Stimulated activated CD8-positive, alpha-beta memory T cell treated with anti-CD3 and anti-CD28 coated beads, Interleukin-7, amount 100 ng/mL, for 24 hours (primary cell): Measurements from ENCODE around the gene SPNS3.

Source experiments
- DNase-seq: peaks from one replicate; pipeline ENCODE4 v3.0.0-alpha.2; 2020; ENCODE audit warnings: low read depth

SPNS3 gene

GRCh38 chr17:4530799-4531730 is 97.3 kb downstream of the SPNS3 start:
- no peak for DNase-seq

DNA sequence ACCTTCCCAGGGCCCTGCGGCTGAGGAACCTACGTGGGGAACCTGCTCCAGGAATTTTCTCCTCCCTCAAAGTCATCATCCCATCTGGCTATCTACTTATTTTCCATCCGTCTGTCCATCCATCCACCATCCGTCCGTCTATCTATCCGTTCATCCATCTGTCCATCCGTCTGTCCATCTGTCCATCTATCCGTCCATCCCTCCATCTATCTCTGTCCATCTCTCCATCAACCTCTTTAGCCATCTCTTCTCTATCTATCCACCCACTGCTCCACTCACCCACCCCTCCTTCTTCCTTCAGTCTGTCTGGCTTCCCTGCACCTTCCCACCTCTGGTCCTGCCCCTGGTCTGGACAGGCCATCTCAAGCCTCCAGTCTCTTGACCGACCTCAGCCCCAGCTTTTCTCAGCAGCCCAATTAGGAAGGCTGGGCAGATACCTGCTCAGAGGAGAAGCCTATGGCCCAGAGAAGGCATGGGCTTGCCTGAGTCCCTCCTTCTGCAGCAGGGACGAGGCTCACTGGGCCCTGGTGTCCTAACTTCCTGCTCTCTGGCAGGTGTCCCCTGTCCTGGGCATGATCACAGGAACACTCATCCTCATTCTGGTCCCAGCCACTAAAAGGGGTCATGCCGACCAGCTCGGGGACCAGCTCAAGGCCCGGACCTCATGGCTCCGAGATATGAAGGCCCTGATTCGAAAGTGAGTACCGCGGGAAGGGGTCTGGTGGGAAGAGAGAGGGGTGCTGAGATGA is 98.4 kb downstream of the SPNS3 start:
- DNase-seq, result no peak

- no peak for DNase-seq
Measured at GRCh38 chr17:4532860-4533522, 99.3 kb downstream of the SPNS3 start.

DNA sequence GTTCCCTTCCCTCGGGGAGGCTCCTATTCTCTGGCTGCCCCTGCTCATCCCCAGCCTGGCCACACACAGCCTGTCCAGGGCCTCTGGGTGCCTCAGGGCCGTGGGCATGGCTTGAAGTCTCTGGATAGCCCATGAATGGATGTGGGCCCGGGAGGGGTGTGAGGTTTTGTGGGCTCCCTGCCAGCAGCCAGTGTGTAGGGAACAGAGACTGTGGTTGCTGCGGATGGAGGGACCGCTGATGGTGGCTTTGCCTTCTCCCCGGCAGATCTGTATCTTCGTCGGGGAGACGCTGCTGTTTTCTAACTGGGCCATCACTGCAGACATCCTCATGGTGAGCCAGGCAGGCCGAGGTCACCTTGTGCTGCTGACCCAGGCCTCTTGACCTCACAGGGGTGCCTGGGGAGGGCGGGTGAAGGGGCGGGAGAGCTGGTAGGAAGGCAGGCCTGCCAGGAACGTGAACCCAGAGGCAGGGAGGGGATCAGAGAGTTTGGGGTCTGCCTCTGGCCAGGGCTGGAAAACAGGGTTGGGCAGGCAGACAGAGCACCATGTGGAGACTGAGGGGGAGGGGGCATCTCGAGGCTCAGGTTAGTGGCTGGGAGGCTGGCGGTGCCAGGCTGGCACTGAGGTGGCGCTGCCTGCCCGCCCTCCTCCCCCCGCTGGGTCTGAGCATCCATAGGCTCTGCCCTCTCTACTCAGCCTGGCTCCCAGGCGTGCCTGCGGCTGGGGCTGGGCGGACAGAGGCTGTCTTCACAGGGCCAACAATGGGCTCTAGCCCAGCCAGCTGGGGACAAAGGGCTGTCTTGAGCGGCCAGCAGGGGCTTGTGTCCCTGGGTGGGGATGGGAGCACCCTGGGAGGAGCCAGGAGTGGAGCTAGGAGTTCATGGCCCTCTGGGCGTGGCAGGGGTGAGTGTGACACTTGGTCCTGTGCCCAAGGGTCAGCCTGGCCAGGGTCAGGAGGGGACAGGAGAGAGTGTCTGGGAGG is 100.1 kb downstream of the SPNS3 start:
- DNase-seq, result no peak

GRCh38 chr17:4534515-4534914 is 100.8 kb downstream of the SPNS3 start:
- no peak for DNase-seq

GRCh38 chr17:4534928-4535666 is 101.4 kb downstream of the SPNS3 start:
- no peak for DNase-seq

DNA sequence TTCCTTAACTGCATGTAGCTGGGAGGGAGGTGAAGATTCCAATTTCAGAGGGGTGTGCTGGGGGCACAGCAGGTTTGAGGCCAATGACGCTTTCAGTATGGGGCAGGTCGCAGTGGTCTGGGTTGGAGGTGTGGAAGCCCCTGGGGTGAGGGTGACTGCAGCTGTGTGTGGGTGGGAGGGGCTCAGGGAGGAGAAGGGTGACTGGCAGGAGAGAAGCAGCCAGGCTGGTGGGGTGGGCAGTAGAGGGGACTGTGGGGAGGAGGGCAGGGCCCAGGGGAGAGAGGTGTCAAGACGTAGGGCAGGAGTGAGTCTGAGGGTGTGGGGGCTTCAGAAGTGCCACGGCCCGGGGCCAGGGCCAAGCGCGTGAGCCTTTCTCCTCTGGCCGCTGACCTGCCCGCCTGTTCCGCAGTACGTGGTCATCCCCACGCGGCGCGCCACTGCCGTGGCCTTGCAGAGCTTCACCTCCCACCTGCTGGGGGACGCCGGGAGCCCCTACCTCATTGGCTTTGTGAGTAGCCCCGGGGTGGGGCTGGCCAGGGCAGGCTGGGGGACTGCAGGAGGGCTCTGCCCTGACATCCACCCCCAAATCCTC is 102.0 kb downstream of the SPNS3 start:
- DNase-seq, result no peak

- DNase-seq, result no peak
Measured at GRCh38 chr17:4536259-4536741, 102.6 kb downstream of the SPNS3 start.

GRCh38 chr17:4536742-4537411 is 103.1 kb downstream of the SPNS3 start:
- DNase-seq, result no peak
